GM06990 (cell line): Measurements from ENCODE around the gene SDK1.

Experiments
- DNase-seq: peaks from one replicate; pipeline ENCODE4 v3.0.0-alpha.2; 2011; ENCODE audit not compliant: insufficient read length; ENCODE audit errors: extremely low read depth
- H3K27me3 ChIP-seq: replicated peaks from 2 replicates; pipeline ENCODE4 v1.6.0; 2011; ENCODE audit warnings: low read length; ENCODE audit not compliant: control insufficient read depth, insufficient read depth
- H3K36me3 ChIP-seq: 2 replicates; pipeline ENCODE4 v1.5.1; 2011; ENCODE audit warnings: low read length; ENCODE audit not compliant: control insufficient read depth, insufficient read depth
- H3K4me3 ChIP-seq: replicated peaks from 2 replicates; pipeline ENCODE4 v1.5.1; 2011; ENCODE audit warnings: low read depth, mild to moderate bottlenecking, control low read depth, low read length
- CTCF ChIP-seq: IDR thresholded peaks from 2 replicates; pipeline ENCODE4 v1.5.1; 2011; ENCODE audit warnings: low read length, control low read depth, mild to moderate bottlenecking, inconsistent platforms; ENCODE audit not compliant: insufficient read depth, poor library complexity, severe bottlenecking

SDK1 gene

GRCh38 chr7:3544202-3544601, 243.2 kb downstream of the SDK1 start:
- no peak for DNase-seq
- no peak for TF ChIP-seq CTCF
- Histone ChIP-seq H3K27me3 (no peaks in the 10 kb centered on the region), H3K4me3 (no peak overlapping the region), H3K36me3 (no peaks in the 10 kb centered on the region)

GRCh38 chr7:3548815-3549214, 247.8 kb downstream of the SDK1 start:
- Histone ChIP-seq H3K4me3 (no peak overlapping the region), H3K36me3 (no peaks in the 10 kb centered on the region), H3K27me3 (no peaks in the 10 kb centered on the region)
- no peak for DNase-seq
- no peak for TF ChIP-seq CTCF

GRCh38 chr7:3549601-3550000, 248.5 kb downstream of the SDK1 start:
- H3K36me3 ChIP-seq: no peaks in the 10 kb centered on the region
- no peak for TF ChIP-seq CTCF
- no peak for DNase-seq
- H3K27me3 ChIP-seq: no peaks in the 10 kb centered on the region
- no peak overlapping the region for H3K4me3 ChIP-seq

GRCh38 chr7:3551536-3551935, 250.5 kb downstream of the SDK1 start:
- H3K27me3 ChIP-seq: no peaks in the 10 kb centered on the region
- no peak for TF ChIP-seq CTCF
- DNase-seq: no peak
- H3K4me3 ChIP-seq: no peak overlapping the region
- no peaks in the 10 kb centered on the region for H3K36me3 ChIP-seq

- H3K4me3 ChIP-seq: no peak overlapping the region
- no peaks in the 10 kb centered on the region for H3K36me3 ChIP-seq
- DNase-seq: no peak
- no peaks in the 10 kb centered on the region for H3K27me3 ChIP-seq
- no peak for TF ChIP-seq CTCF
These were observed 251.4 kb downstream of the SDK1 start for GRCh38 chr7:3552499-3552898.

GRCh38 chr7:3558400-3558799, 257.3 kb downstream of the SDK1 start:
- Histone ChIP-seq H3K4me3 (no peak overlapping the region), H3K27me3 (no peaks in the 10 kb centered on the region), H3K36me3 (no peaks in the 10 kb centered on the region)
- no peak for DNase-seq
- TF ChIP-seq CTCF: no peak
